B cell (primary cell): ENCODE results near the gene ZNF331. TPM values are rescaled to one million over a fixed set of nuclear protein-coding genes. Genes with fewer than 3 reads are reported as not detected.

ENCODE experiments used
- ATAC-seq: fragments of 200-7000 bp; cut with Tn5 transposase; one replicate; pipeline ENCODE4 v1.10.0; 2021; ENCODE audit warnings: low read depth, mild to moderate bottlenecking, moderate number of reproducible peaks, moderate library complexity
- CTCF ChIA-PET: fragments of 350-600 bp; sonication (Branson Sonifier 250); formaldehyde crosslinking; loops from one replicate; lab custom pipeline; 2021; ENCODE audit warnings: antibody characterized with exemption, inconsistent platforms; lab: Charles Lee
- POLR2A ChIA-PET: fragments of 350-600 bp; sonication (Branson Sonifier 250); formaldehyde crosslinking; loops from one replicate; lab custom pipeline; 2021; ENCODE audit warnings: antibody characterized with exemption; lab: Charles Lee
- DNase-seq: peaks from one replicate; pipeline ENCODE4 v3.0.0; 2013
- H2AFZ ChIP-seq: 2 replicates; pipeline ENCODE4 v1.6.1; 2012; ENCODE audit warnings: mild to moderate bottlenecking, low read depth, low read length; ENCODE audit not compliant: insufficient read depth, poor library complexity, severe bottlenecking
- H3K27ac ChIP-seq, 2 donors: 1 replicate in 1 of 2; 2 replicates in 1 of 2; pipeline ENCODE4 v1.5.1; 2012 to 2013; ENCODE audit warnings: low read length in 2 of 2, mild to moderate bottlenecking in 2 of 2, moderate library complexity in 1 of 2
- H3K27me3 ChIP-seq, 4 experiments: fragments of 200-600 bp in 1 of 4; sonication (generic) in 1 of 4; replicated peaks in 1 of 4; 1 replicate in 2 of 4; 2 replicates in 2 of 4; pipeline versions ENCODE4 v1.6.1 to v1.7.0; 2013 to 2016; ENCODE audit warnings: low read length in 3 of 4, mild to moderate bottlenecking in 2 of 4, mixed read lengths in 1 of 4, moderate library complexity in 1 of 4; ENCODE audit not compliant: insufficient read depth in 4 of 4, control insufficient read depth in 3 of 4; ENCODE audit errors: control extremely low read depth in 1 of 4
- H3K36me3 ChIP-seq, 2 experiments: replicated peaks in 1 of 2; 1 replicate in 1 of 2; 2 replicates in 1 of 2; pipeline versions ENCODE4 v1.6.1 to v1.7.1; 2013; ENCODE audit warnings: low read length in 1 of 2; ENCODE audit not compliant: insufficient read depth in 2 of 2, control insufficient read depth in 1 of 2; ENCODE audit errors: control extremely low read depth in 1 of 2, extremely low read depth in 1 of 2
- H3K4me1 ChIP-seq, 2 donors: fragments of 200-600 bp in 1 of 2; sonication (generic) in 1 of 2; 1 replicate in 1 of 2; 2 replicates in 1 of 2; pipeline versions ENCODE4 v1.5.1 to v1.6.1; 2013 to 2017; ENCODE audit warnings: low read length in 2 of 2; ENCODE audit not compliant: control insufficient read depth in 2 of 2, insufficient read depth in 2 of 2
- H3K4me2 ChIP-seq: replicated peaks from 2 replicates; pipeline ENCODE3; 2012; ENCODE audit warnings: mild to moderate bottlenecking, low read depth, low read length; ENCODE audit not compliant: poor library complexity, severe bottlenecking
- H3K4me3 ChIP-seq, 5 experiments: fragments of 200-600 bp in 1 of 5; sonication (generic) in 1 of 5; 1 replicate in 3 of 5; 2 replicates in 2 of 5; pipeline versions ENCODE4 v1.5.1 to v1.7.0; 2011 to 2016; ENCODE audit warnings: low read length in 4 of 5, mild to moderate bottlenecking in 4 of 5, low read depth in 2 of 5, control low read depth in 1 of 5, moderate library complexity in 1 of 5; ENCODE audit not compliant: insufficient read depth in 1 of 5; ENCODE audit errors: control extremely low read depth in 1 of 5, extremely low read depth in 1 of 5
- H3K79me2 ChIP-seq: fragments of 200-600 bp; sonication (generic); one replicate; pipeline ENCODE4 v1.6.0; 2016; ENCODE audit warnings: low read length; ENCODE audit not compliant: control insufficient read depth, insufficient read depth
- H3K9ac ChIP-seq: fragments of 200-600 bp; sonication (generic); 2 replicates; pipeline ENCODE4 v1.6.1; 2017; ENCODE audit warnings: mild to moderate bottlenecking, low read length, moderate library complexity
- H3K9me3 ChIP-seq, 3 donors: one replicate each; pipeline versions ENCODE4 v1.6.1 to v1.7.1; 2013; ENCODE audit warnings: low read length in 2 of 3; ENCODE audit not compliant: control insufficient read depth in 2 of 3, insufficient read depth in 1 of 3; ENCODE audit errors: control extremely low read depth in 1 of 3
- H4K20me1 ChIP-seq: 2 replicates; pipeline ENCODE4 v1.6.0; 2012; ENCODE audit warnings: mild to moderate bottlenecking, low read length; ENCODE audit not compliant: insufficient read depth, control insufficient read depth, poor library complexity, severe bottlenecking
- H3K27ac Mint-ChIP-seq: one replicate; pipeline ENCODE4 v1.8.0; 2021; ENCODE audit warnings: mixed read lengths
- H3K27me3 Mint-ChIP-seq: one replicate; pipeline ENCODE4 v1.8.0; 2021; ENCODE audit warnings: mixed read lengths
- H3K4me1 Mint-ChIP-seq: one replicate; pipeline ENCODE4 v1.8.0; 2021; ENCODE audit warnings: mixed read lengths
- H3K4me3 Mint-ChIP-seq: one replicate; pipeline ENCODE4 v1.8.0; 2021; ENCODE audit warnings: mixed read lengths
- H3K9me3 Mint-ChIP-seq: one replicate; pipeline ENCODE4 v1.8.0; 2022; ENCODE audit warnings: mixed read lengths; ENCODE audit not compliant: insufficient read depth
- EZH2 ChIP-seq: IDR thresholded peaks from 2 replicates; pipeline ENCODE4 v1.6.1; 2012; ENCODE audit warnings: borderline replicate concordance, low read depth, mild to moderate bottlenecking, moderate library complexity, low read length; ENCODE audit not compliant: insufficient read depth, poor library complexity, severe bottlenecking
- WGBS: methylation state at CpG from one replicate; pipeline ENCODE4 v1.1.5; 2013; ENCODE audit warnings: missing lambda C conversion rate; ENCODE audit not compliant: insufficient coverage; 5-methylcytosine and 5-hydroxymethylcytosine counted together
- intact Hi-C: fragments of 100-400 bp; cut with micrococcal nuclease; formaldehyde crosslinking; loops from one replicate; pipeline ENCODE4 v1.10.0; 2022
- polyA plus RNA-seq: library from polyadenylated mRNA; depleted of rRNA; stranded (reverse); fragments of >200 nt; gene quantifications from 2 replicates; pipeline ENCODE4 v1.2.3, GENCODE V29; 2012
- total RNA-seq, 2 donors: library from RNA; stranded (reverse); fragments of 120-200 nt in 1 of 2; gene quantifications; 1 replicate in 1 of 2; 2 replicates in 1 of 2; pipeline versions ENCODE4 v1.2.3 to v1.2.4, GENCODE V29; 2013 to 2022
- TF ChIP-seq, protein P1 (sequence below): fragments of 200-600 bp; IDR thresholded peaks from one replicate; pipeline ENCODE4 v1.8.0; 2022; ENCODE audit warnings: antibody characterized with exemption, mild to moderate bottlenecking

ZNF331 gene
- total and polyA plus RNA-seq, 2 donors (not counting 1 experiment from before 2014, with no cell fraction given): 21.6 to 60.1 TPM

- CTCF ChIA-PET: no interaction called here
- Histone ChIP-seq H3K9ac (no peak overlapping the region), H3K4me2 (no peak overlapping the region), H3K9me3 (peaks cover 0 to 19% (median 0%) of the 10 kb centered on the region in 3 donors), H3K27ac (no peak overlapping the region), H3K27me3 (peaks cover 0 to 18% (median 1%) of the 10 kb centered on the region in 4 experiments), H3K4me1 (no peaks in the 10 kb centered on the region), H3K4me3 (no peak overlapping the region), H3K36me3 (no peaks in the 10 kb centered on the region), H4K20me1 (no peaks in the 10 kb centered on the region), H2AFZ (no peak overlapping the region), H3K79me2 (no peaks in the 10 kb centered on the region)
- H3K4me3 Mint-ChIP-seq: no peak overlapping the region
- no peak for ATAC-seq
- TF ChIP-seq EZH2: no peak
- TF ChIP-seq, protein P1, sequence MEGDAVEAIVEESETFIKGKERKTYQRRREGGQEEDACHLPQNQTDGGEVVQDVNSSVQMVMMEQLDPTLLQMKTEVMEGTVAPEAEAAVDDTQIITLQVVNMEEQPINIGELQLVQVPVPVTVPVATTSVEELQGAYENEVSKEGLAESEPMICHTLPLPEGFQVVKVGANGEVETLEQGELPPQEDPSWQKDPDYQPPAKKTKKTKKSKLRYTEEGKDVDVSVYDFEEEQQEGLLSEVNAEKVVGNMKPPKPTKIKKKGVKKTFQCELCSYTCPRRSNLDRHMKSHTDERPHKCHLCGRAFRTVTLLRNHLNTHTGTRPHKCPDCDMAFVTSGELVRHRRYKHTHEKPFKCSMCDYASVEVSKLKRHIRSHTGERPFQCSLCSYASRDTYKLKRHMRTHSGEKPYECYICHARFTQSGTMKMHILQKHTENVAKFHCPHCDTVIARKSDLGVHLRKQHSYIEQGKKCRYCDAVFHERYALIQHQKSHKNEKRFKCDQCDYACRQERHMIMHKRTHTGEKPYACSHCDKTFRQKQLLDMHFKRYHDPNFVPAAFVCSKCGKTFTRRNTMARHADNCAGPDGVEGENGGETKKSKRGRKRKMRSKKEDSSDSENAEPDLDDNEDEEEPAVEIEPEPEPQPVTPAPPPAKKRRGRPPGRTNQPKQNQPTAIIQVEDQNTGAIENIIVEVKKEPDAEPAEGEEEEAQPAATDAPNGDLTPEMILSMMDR: no peak
- no peak for DNase-seq
- no peaks in the 10 kb centered on the region for H3K9me3 Mint-ChIP-seq
- H3K27ac Mint-ChIP-seq: no peak overlapping the region
- intact Hi-C loops: no loop called here
- H3K4me1 Mint-ChIP-seq: peaks cover 4% of the 10 kb centered on the region
- POLR2A ChIA-PET: no interaction called here
- 91% methylated on average over 14 of the region's 17 CpGs for WGBS
- peaks cover 22% of the 10 kb centered on the region for H3K27me3 Mint-ChIP-seq
Measured at GRCh38 chr19:53507523-53508442, 30.2 kb upstream of the ZNF331 start.

DNA sequence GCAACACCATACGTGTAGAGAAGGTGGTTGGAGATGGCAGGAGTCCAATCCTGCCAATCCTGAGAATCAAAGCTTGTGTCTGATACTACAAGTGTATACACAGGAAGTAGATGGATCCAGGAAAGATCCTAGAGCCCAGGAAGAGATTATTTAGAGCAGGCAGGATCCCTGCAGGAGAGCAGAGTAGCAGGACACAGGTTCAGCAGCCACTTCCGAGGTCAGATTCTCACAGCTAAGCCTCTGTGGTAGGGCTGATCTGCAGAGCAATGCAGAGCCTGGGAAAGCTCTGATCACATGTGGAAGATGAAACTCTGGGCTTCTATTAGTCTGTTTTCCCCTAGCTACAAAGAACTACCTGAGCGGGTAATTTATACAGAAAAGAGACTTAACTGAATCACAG is 28.5 kb upstream of the ZNF331 start:
- ATAC-seq (no peak), DNase-seq (no peak)
- intact Hi-C loops: no loop called here
- Histone ChIP-seq H3K9me3 (peaks cover 0 to 19% (median 0%) of the 10 kb centered on the region in 3 donors), H3K27ac (no peak overlapping the region), H3K4me1 (no peaks in the 10 kb centered on the region), H2AFZ (no peak overlapping the region), H4K20me1 (no peaks in the 10 kb centered on the region), H3K36me3 (no peaks in the 10 kb centered on the region), H3K4me3 (no peak overlapping the region), H3K9ac (no peak overlapping the region), H3K79me2 (no peaks in the 10 kb centered on the region), H3K4me2 (no peak overlapping the region), H3K27me3 (peaks cover 0 to 15% (median under 1%) of the 10 kb centered on the region in 4 experiments)
- TF ChIP-seq, protein P1: no peak
- TF ChIP-seq EZH2: no peak
- peaks cover 20% of the 10 kb centered on the region for H3K27me3 Mint-ChIP-seq
- WGBS: 60% methylated on average over 1 of the region's 3 CpGs
- H3K4me1 Mint-ChIP-seq: peaks cover 3% of the 10 kb centered on the region
- H3K4me3 Mint-ChIP-seq: no peak overlapping the region
- no peak overlapping the region for H3K27ac Mint-ChIP-seq
- POLR2A ChIA-PET: no interaction called here
- no peaks in the 10 kb centered on the region for H3K9me3 Mint-ChIP-seq
- CTCF ChIA-PET: interaction anchor here (0.7 to 2.0 kb wide), 4 partner anchors 10 to 314 kb away, joined by 4 to 14 read pairs (median 8); no protein-coding TSS in a partner anchor
